Fibroblast of lung (primary cell): ENCODE results near the gene IL20. TPM values are rescaled to one million over a fixed set of nuclear protein-coding genes. Genes with fewer than 3 reads are reported as not detected.

ENCODE experiments used
- DNase-seq, 2 donors: peaks; one replicate each; pipeline versions ENCODE4 v3.0.0 to v3.0.0-alpha.2; 2010; ENCODE audit warnings: low read depth in 2 of 2
- H2AFZ ChIP-seq: 2 replicates; pipeline ENCODE4 v1.5.1; 2012; ENCODE audit warnings: low read length, control low read depth, inconsistent platforms
- H3K27ac ChIP-seq: 2 replicates; pipeline ENCODE4 v1.5.1; 2011; ENCODE audit warnings: low read length, control low read depth; ENCODE audit not compliant: insufficient read depth
- H3K27me3 ChIP-seq: 2 replicates; pipeline ENCODE4 v1.5.1; 2011; ENCODE audit warnings: mild to moderate bottlenecking, low read length; ENCODE audit not compliant: control insufficient read depth, insufficient read depth
- H3K36me3 ChIP-seq: 2 replicates; pipeline ENCODE4 v1.5.1; 2011; ENCODE audit warnings: low read length; ENCODE audit not compliant: control insufficient read depth, insufficient read depth
- H3K4me1 ChIP-seq: 2 replicates; pipeline ENCODE4 v1.5.1; 2011; ENCODE audit warnings: low read length; ENCODE audit not compliant: control insufficient read depth, insufficient read depth; ENCODE audit errors: extremely low read depth
- H3K4me2 ChIP-seq: 2 replicates; pipeline ENCODE4 v1.5.1; 2011; ENCODE audit warnings: low read length, control low read depth; ENCODE audit not compliant: insufficient read depth; ENCODE audit errors: extremely low read depth
- H3K4me3 ChIP-seq, 4 experiments: fragments of 200-600 bp in 1 of 4; sonication (generic) in 1 of 4; replicated peaks in 1 of 4; 2 replicates each; pipeline ENCODE4 v1.5.1; 2011 to 2016; ENCODE audit warnings: low read length in 4 of 4, low read depth in 3 of 4, mild to moderate bottlenecking in 3 of 4, control low read depth in 2 of 4, inconsistent platforms in 1 of 4, mixed read lengths in 1 of 4; ENCODE audit not compliant: insufficient read depth in 1 of 4; ENCODE audit errors: control extremely low read depth in 1 of 4
- H3K79me2 ChIP-seq: 2 replicates; pipeline ENCODE4 v1.5.1; 2012; ENCODE audit warnings: mild to moderate bottlenecking, low read length, inconsistent platforms; ENCODE audit not compliant: control insufficient read depth, insufficient read depth
- H3K9ac ChIP-seq: 2 replicates; pipeline ENCODE4 v1.5.1; 2011; ENCODE audit warnings: mild to moderate bottlenecking, low read length, control low read depth; ENCODE audit not compliant: insufficient read depth
- H3K9me3 ChIP-seq: 2 replicates; pipeline ENCODE4 v1.5.1; 2012; ENCODE audit warnings: low read depth, low read length; ENCODE audit not compliant: control insufficient read depth, insufficient read depth
- H4K20me1 ChIP-seq: 2 replicates; pipeline ENCODE4 v1.5.1; 2011; ENCODE audit warnings: low read length; ENCODE audit not compliant: control insufficient read depth, insufficient read depth; ENCODE audit errors: extremely low read depth
- CTCF ChIP-seq, 2 donors: IDR thresholded peaks in 1 of 2; conservative IDR thresholded peaks in 1 of 2; 1 replicate in 1 of 2; 2 replicates in 1 of 2; pipeline ENCODE4 v1.5.1; 2011 to 2012; ENCODE audit warnings: low read length in 2 of 2, control low read depth in 1 of 2, inconsistent platforms in 1 of 2, low read depth in 1 of 2, mild to moderate bottlenecking in 1 of 2
- EZH2 ChIP-seq: IDR thresholded peaks from 2 replicates; pipeline ENCODE4 v1.5.1; 2012; ENCODE audit warnings: low read length, control low read depth, mild to moderate bottlenecking; ENCODE audit errors: missing control alignments
- polyA plus RNA-seq, 2 donors: library from polyadenylated mRNA; depleted of rRNA in 1 of 2; stranded (reverse) in 1 of 2; unstranded in 1 of 2; fragments of >200 nt; gene quantifications; 2 replicates each; pipeline ENCODE4 v1.2.1, GENCODE V29; 2011 to 2012; ENCODE audit warnings: missing spikeins in 1 of 2
- total RNA-seq: library from RNA; depleted of rRNA; stranded (reverse); fragments of >200 nt; gene quantifications from 2 replicates; pipeline ENCODE4 v1.2.1, GENCODE V29; 2014

IL20 gene
- total and polyA plus RNA-seq, 2 donors (not counting 1 experiment from before 2014, with no cell fraction given), result not detected

GRCh38 chr1:206912445-206913095 lies 47.1 kb downstream of the IL20 start:
- Histone ChIP-seq H3K36me3 (no peaks in the 10 kb centered on the region), H3K27ac (no peak overlapping the region), H3K79me2 (no peaks in the 10 kb centered on the region), H2AFZ (no peak overlapping the region), H4K20me1 (no peaks in the 10 kb centered on the region), H3K4me2 (no peak overlapping the region), H3K27me3 (peaks cover 11% of the 10 kb centered on the region), H3K4me1 (peaks cover 3% of the 10 kb centered on the region), H3K4me3 (no peak overlapping the region), H3K9ac (peak overlapping the region; percentile 4), H3K9me3 (no peaks in the 10 kb centered on the region)
- DNase-seq, result peak; percentile 51 to 83
- no peak for TF ChIP-seq EZH2
- TF ChIP-seq CTCF (conservative IDR thresholded peaks at IDR 0.05 in 1 of 2, IDR thresholded peaks at IDR 0.05 in 1 of 2; ENCODE audit: low read depth in 1 of 2, low read length in 2 of 2), result peak; percentile 81

GRCh38 chr1:206913766-206914537 lies 48.5 kb downstream of the IL20 start:
- DNase-seq, result no peak
- Histone ChIP-seq H3K79me2 (no peaks in the 10 kb centered on the region), H4K20me1 (no peaks in the 10 kb centered on the region), H3K4me2 (no peak overlapping the region), H3K4me3 (no peak overlapping the region), H3K27me3 (peaks cover 11% of the 10 kb centered on the region), H2AFZ (no peak overlapping the region), H3K36me3 (no peaks in the 10 kb centered on the region), H3K9ac (no peak overlapping the region), H3K27ac (no peak overlapping the region), H3K9me3 (no peaks in the 10 kb centered on the region), H3K4me1 (peaks cover 3% of the 10 kb centered on the region)
- no peak for TF ChIP-seq EZH2
- no peak for TF ChIP-seq CTCF (conservative IDR thresholded peaks at IDR 0.05 in 1 of 2, IDR thresholded peaks at IDR 0.05 in 1 of 2; ENCODE audit: low read depth in 1 of 2, low read length in 2 of 2)

- no peaks in the 10 kb centered on the region for H3K4me1 ChIP-seq
- no peaks in the 10 kb centered on the region for H3K79me2 ChIP-seq
- H3K9ac ChIP-seq, result no peak overlapping the region
- TF ChIP-seq CTCF (conservative IDR thresholded peaks at IDR 0.05 in 1 of 2, IDR thresholded peaks at IDR 0.05 in 1 of 2; ENCODE audit: low read depth in 1 of 2, low read length in 2 of 2) (no peak), EZH2 (no peak)
- H3K36me3 ChIP-seq, result no peaks in the 10 kb centered on the region
- H4K20me1 ChIP-seq, result no peaks in the 10 kb centered on the region
- H3K4me2 ChIP-seq, result no peak overlapping the region
- H3K27me3 ChIP-seq, result peaks cover 11% of the 10 kb centered on the region
- H3K27ac ChIP-seq, result no peak overlapping the region
- no peaks in the 10 kb centered on the region for H3K9me3 ChIP-seq
- no peak for DNase-seq
- H2AFZ ChIP-seq, result no peak overlapping the region
- H3K4me3 ChIP-seq, result no peak overlapping the region
Observed at GRCh38 chr1:206915030-206915735, 49.8 kb downstream of the IL20 start.
